ENCODE measurements around the gene ASCL5. TPM values are rescaled to one million over a fixed set of nuclear protein-coding genes. Genes with fewer than 3 reads are reported as not detected.

Gene ASCL5
- total RNA-seq, 1 experiment from 2014 or later, result not detected

DNA sequence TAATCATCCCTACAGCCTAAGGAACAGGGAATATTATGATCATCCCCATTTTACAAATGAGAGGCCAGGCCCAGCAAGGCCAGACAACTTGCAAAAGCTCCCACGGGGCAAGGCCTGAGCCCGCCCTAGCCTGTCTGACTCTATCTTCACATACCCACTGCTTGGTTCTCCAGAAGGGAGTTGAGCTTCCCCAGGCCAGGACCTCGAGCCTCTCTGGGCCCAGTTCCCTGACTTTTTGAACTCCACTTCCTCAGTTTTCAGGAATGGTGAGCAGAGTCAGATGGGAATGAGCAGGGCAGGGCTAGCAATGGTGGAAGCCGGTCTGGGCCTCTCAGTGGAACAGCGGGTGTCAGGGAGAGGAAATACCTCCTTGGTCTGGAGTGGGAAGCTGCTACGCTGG is 54.1 kb downstream of the ASCL5 start:
- no peak for DNase-seq
- Histone ChIP-seq H3K9me3 (ENCODE audit: low read length) (no peaks in the 10 kb centered on the region), H4K20me1 (ENCODE audit: insufficient read depth, low read depth, low read length) (peaks cover 6% of the 10 kb centered on the region; the same call in 1 of the 2 replicates)

DNA sequence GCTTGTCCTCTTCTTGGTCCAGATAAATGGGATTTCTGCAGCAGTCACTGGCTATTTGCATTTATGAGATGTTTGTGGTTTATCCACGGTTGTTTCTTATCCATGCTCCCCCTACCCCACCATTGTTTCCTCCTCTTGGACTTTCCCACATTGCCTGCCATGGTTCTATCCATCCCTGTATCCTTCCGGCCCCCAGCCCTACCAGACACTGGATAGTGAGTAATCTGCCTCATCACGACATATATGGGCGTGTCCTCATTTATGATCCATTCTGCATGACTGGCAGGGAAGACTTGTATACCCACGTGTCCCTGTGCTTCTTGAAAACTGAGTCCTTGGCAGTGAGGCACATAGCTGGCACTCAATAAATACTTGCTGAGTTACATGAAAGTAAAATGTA is 54.8 kb downstream of the ASCL5 start:
- no peak overlapping the region for H3K4me3 ChIP-seq (ENCODE audit: low read length)
- H3K4me1 ChIP-seq (ENCODE audit: low read length), result no peaks in the 10 kb centered on the region; the same call in 1 of the 2 replicates
- H3K9me2 ChIP-seq (replicated peaks; ENCODE audit: insufficient read depth, low read length), result no peaks in the 10 kb centered on the region
- H3K79me2 ChIP-seq (ENCODE audit: low read length), result no peaks in the 10 kb centered on the region
- no peak overlapping the region for H2AFZ ChIP-seq (ENCODE audit: low read length)
- no peaks in the 10 kb centered on the region for H3K27me3 ChIP-seq (ENCODE audit: low read length)
- H3K36me3 ChIP-seq (ENCODE audit: insufficient read depth, low read length), result no peaks in the 10 kb centered on the region
- H3K4me2 ChIP-seq (ENCODE audit: low read depth, low read length, poor library complexity, severe bottlenecking), result no peak overlapping the region
- peaks cover 6% of the 10 kb centered on the region; the same call in 1 of the 2 replicates for H4K20me1 ChIP-seq (ENCODE audit: insufficient read depth, low read depth, low read length)
- no peak overlapping the region for H3K9ac ChIP-seq (ENCODE audit: low read length)
- H3K27ac ChIP-seq (ENCODE audit: low read length), result no peak overlapping the region
- no peak for DNase-seq
- H3K9me3 ChIP-seq (ENCODE audit: low read length), result no peaks in the 10 kb centered on the region

More for the DNA sequence above, 54.1 kb downstream of the ASCL5 start:
- no peaks in the 10 kb centered on the region for H3K36me3 ChIP-seq (ENCODE audit: insufficient read depth, low read length)
- H3K9me2 ChIP-seq (replicated peaks; ENCODE audit: insufficient read depth, low read length), result no peaks in the 10 kb centered on the region
- H3K4me2 ChIP-seq (ENCODE audit: low read depth, low read length, poor library complexity, severe bottlenecking), result no peak overlapping the region
- no peak overlapping the region for H3K9ac ChIP-seq (ENCODE audit: low read length)
- H3K4me3 ChIP-seq (ENCODE audit: low read length), result no peak overlapping the region
- no peaks in the 10 kb centered on the region; the same call in 1 of the 2 replicates for H3K4me1 ChIP-seq (ENCODE audit: low read length)
- H3K27me3 ChIP-seq (ENCODE audit: low read length), result no peaks in the 10 kb centered on the region
- H2AFZ ChIP-seq (ENCODE audit: low read length), result no peak overlapping the region
- H3K79me2 ChIP-seq (ENCODE audit: low read length), result no peaks in the 10 kb centered on the region
- no peak overlapping the region for H3K27ac ChIP-seq (ENCODE audit: low read length)

DNA sequence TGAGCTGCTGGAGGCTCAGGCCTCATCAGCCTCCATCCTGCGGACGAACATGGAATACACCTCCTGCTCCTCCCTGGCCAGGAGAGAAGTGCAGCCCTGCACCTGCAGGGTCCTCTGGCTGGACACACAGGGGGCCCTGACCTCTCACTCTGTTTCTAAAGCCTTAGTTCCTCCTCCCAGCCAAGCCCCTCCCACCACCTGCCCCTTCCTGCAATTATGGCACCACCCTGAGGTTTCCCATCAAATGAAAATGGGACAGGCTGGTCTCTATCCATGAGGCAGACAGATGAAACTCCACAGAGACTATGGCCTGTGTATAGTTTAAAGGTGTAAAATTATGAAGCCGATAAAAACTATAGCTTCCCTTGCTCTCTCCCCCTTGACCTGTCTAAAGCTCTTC is 57.3 kb downstream of the ASCL5 start:
- Histone ChIP-seq H3K9me3 (ENCODE audit: low read length) (no peaks in the 10 kb centered on the region), H4K20me1 (ENCODE audit: insufficient read depth, low read depth, low read length) (peaks cover 6% of the 10 kb centered on the region; the same call in 1 of the 2 replicates), H3K4me1 (ENCODE audit: low read length) (no peaks in the 10 kb centered on the region; the same call in 1 of the 2 replicates), H3K9me2 (replicated peaks; ENCODE audit: insufficient read depth, low read length) (no peaks in the 10 kb centered on the region), H3K9ac (ENCODE audit: low read length) (no peak overlapping the region), H2AFZ (ENCODE audit: low read length) (no peak overlapping the region), H3K4me3 (ENCODE audit: low read length) (no peak overlapping the region), H3K79me2 (ENCODE audit: low read length) (no peaks in the 10 kb centered on the region), H3K27me3 (ENCODE audit: low read length) (no peaks in the 10 kb centered on the region), H3K36me3 (ENCODE audit: insufficient read depth, low read length) (no peaks in the 10 kb centered on the region), H3K4me2 (ENCODE audit: low read depth, low read length, poor library complexity, severe bottlenecking) (no peak overlapping the region), H3K27ac (ENCODE audit: low read length) (no peak overlapping the region)
- no peak for DNase-seq

DNA sequence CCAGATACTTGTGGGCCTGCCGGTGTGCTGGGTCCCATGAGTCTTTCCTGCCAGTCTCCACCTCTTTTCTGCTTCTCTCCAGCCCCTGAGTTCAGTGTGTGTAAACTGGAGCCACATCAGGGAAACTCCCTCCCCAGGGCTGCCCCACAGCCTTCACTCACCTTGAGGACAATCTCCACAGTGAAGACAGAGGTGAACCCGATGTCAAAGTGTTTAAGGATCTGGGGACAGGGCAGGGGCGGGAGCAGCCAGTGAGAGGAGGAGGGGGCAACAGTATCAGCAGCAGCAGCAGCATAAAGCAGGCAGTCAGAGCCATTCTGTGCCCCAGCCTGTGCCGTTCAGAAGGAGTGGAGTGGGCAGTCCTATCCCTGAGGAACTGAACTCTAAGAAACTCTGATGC is 58.0 kb downstream of the ASCL5 start:
- no peak overlapping the region for H3K4me3 ChIP-seq (ENCODE audit: low read length)
- no peaks in the 10 kb centered on the region for H3K36me3 ChIP-seq (ENCODE audit: insufficient read depth, low read length)
- H2AFZ ChIP-seq (ENCODE audit: low read length), result no peak overlapping the region
- peaks cover 6% of the 10 kb centered on the region; the same call in 1 of the 2 replicates for H4K20me1 ChIP-seq (ENCODE audit: insufficient read depth, low read depth, low read length)
- H3K9me2 ChIP-seq (replicated peaks; ENCODE audit: insufficient read depth, low read length), result no peaks in the 10 kb centered on the region
- no peaks in the 10 kb centered on the region for H3K27me3 ChIP-seq (ENCODE audit: low read length)
- no peaks in the 10 kb centered on the region; the same call in 1 of the 2 replicates for H3K4me1 ChIP-seq (ENCODE audit: low read length)
- H3K79me2 ChIP-seq (ENCODE audit: low read length), result no peaks in the 10 kb centered on the region
- no peak for DNase-seq
- H3K4me2 ChIP-seq (ENCODE audit: low read depth, low read length, poor library complexity, severe bottlenecking), result no peak overlapping the region
- no peaks in the 10 kb centered on the region for H3K9me3 ChIP-seq (ENCODE audit: low read length)
- H3K9ac ChIP-seq (ENCODE audit: low read length), result no peak overlapping the region
- H3K27ac ChIP-seq (ENCODE audit: low read length), result no peak overlapping the region

DNA sequence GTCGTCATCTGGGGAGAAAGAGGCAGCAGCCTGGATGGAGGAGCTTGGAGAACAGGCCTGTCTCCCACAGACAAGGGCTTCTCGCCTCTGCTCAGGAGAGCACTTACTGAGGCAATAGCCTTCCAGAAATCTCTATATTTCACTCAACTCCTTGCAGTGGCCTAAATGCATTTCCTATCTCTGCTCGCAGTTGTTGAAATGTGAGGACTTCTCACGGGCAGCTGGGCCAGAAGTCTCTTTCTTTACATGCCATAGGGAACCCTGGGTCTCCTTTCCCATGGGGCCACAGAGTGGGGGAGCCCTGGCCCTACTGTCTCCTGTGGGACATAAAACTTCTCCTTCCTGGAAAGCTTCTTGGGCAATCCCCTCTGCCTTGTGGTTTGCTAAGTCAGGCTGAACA is 60.0 kb downstream of the ASCL5 start:
- Histone ChIP-seq H3K9ac (ENCODE audit: low read length) (no peak overlapping the region), H3K36me3 (ENCODE audit: insufficient read depth, low read length) (no peaks in the 10 kb centered on the region), H3K4me1 (ENCODE audit: low read length) (no peaks in the 10 kb centered on the region; the same call in 1 of the 2 replicates), H2AFZ (ENCODE audit: low read length) (no peak overlapping the region), H3K9me3 (ENCODE audit: low read length) (no peaks in the 10 kb centered on the region), H3K27ac (ENCODE audit: low read length) (no peak overlapping the region), H3K4me2 (ENCODE audit: low read depth, low read length, poor library complexity, severe bottlenecking) (no peak overlapping the region), H3K4me3 (ENCODE audit: low read length) (no peak overlapping the region), H3K27me3 (ENCODE audit: low read length) (no peaks in the 10 kb centered on the region), H3K79me2 (ENCODE audit: low read length) (no peaks in the 10 kb centered on the region), H3K9me2 (replicated peaks; ENCODE audit: insufficient read depth, low read length) (no peaks in the 10 kb centered on the region), H4K20me1 (ENCODE audit: insufficient read depth, low read depth, low read length) (peaks cover 6% of the 10 kb centered on the region; the same call in 1 of the 2 replicates)
- DNase-seq, result no peak

DNA sequence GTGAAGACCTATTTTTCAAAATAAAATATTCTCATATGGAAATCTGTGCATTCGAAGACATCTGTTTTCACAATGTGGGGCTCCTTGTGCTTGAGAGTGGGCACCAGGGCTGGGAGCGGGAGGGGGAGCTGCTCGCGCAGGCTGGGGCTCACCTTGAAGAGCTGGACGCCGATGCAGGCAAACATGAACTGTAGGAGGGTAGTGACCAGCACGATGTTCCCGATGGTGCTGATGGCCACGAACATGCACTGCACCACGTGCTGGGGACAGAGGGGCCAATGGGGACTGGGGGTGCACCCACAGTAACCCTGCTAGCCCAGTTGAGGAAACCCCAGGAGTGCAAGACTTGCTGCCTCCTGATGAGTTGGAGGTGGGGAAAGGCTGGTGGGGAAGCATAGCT is 61.3 kb downstream of the ASCL5 start:
- Histone ChIP-seq H3K27me3 (ENCODE audit: low read length) (no peaks in the 10 kb centered on the region), H3K9me3 (ENCODE audit: low read length) (no peaks in the 10 kb centered on the region), H3K36me3 (ENCODE audit: insufficient read depth, low read length) (no peaks in the 10 kb centered on the region), H3K4me2 (ENCODE audit: low read depth, low read length, poor library complexity, severe bottlenecking) (no peak overlapping the region), H3K9ac (ENCODE audit: low read length) (no peak overlapping the region), H3K4me1 (ENCODE audit: low read length) (peaks cover 1% of the 10 kb centered on the region), H3K4me3 (ENCODE audit: low read length) (no peak overlapping the region), H2AFZ (ENCODE audit: low read length) (no peak overlapping the region), H4K20me1 (ENCODE audit: insufficient read depth, low read depth, low read length) (no peaks in the 10 kb centered on the region; the same call in 1 of the 2 replicates), H3K9me2 (replicated peaks; ENCODE audit: insufficient read depth, low read length) (no peaks in the 10 kb centered on the region), H3K79me2 (ENCODE audit: low read length) (no peaks in the 10 kb centered on the region), H3K27ac (ENCODE audit: low read length) (no peak overlapping the region)
- no peak for DNase-seq

DNA sequence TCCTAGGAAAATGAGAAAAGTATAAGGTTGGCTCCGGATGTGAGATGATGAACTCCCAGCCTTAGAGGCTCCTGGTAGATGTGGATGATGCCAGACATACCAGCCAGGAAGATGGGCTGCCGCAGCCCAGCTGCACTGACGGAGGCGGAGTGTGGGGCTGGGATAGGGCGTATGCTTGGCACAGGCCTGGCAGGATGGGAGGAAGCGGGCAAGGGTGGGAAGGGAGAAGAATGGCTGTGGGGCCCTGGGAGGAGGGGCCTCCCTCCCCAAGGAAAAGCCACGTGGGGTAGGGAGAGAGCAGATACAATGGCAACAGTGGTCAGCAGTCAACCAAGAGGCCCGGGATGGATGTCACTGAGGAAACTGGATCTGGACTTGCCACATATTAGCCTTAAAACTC is 62.2 kb downstream of the ASCL5 start:
- H3K4me1 ChIP-seq (ENCODE audit: low read length), result peaks cover 10% of the 10 kb centered on the region
- no peak for DNase-seq

More for the DNA sequence above, 62.2 kb downstream of the ASCL5 start:
- no peaks in the 10 kb centered on the region for H3K36me3 ChIP-seq (ENCODE audit: insufficient read depth, low read length)
- H3K4me2 ChIP-seq (ENCODE audit: low read depth, low read length, poor library complexity, severe bottlenecking), result no peak overlapping the region
- no peak overlapping the region for H2AFZ ChIP-seq (ENCODE audit: low read length)
- H3K79me2 ChIP-seq (ENCODE audit: low read length), result no peaks in the 10 kb centered on the region
- H3K4me3 ChIP-seq (ENCODE audit: low read length), result no peak overlapping the region
- no peaks in the 10 kb centered on the region for H3K9me2 ChIP-seq (replicated peaks; ENCODE audit: insufficient read depth, low read length)
- no peak overlapping the region for H3K27ac ChIP-seq (ENCODE audit: low read length)
- no peaks in the 10 kb centered on the region for H3K27me3 ChIP-seq (ENCODE audit: low read length)
- no peak overlapping the region for H3K9ac ChIP-seq (ENCODE audit: low read length)
- H4K20me1 ChIP-seq (ENCODE audit: insufficient read depth, low read depth, low read length), result no peaks in the 10 kb centered on the region; the same call in 1 of the 2 replicates
- H3K9me3 ChIP-seq (ENCODE audit: low read length), result no peaks in the 10 kb centered on the region

All from Karpas-422 (cell line).